ENCODE data around the gene PRR35.
A peak's percentile ranks its signal among the peaks of the same experiment; 100 is the strongest.

Gene PRR35

GRCh38 chr16:582218-582613 is 22.0 kb downstream of the PRR35 start:
- no peak for DNase-seq

GRCh38 chr16:582614-583331 is 22.6 kb downstream of the PRR35 start:
- DNase-seq, result no peak

GRCh38 chr16:583470-583814 is 23.2 kb downstream of the PRR35 start:
- no peak for DNase-seq

- no peak for DNase-seq
Measured at GRCh38 chr16:583815-584591, 23.8 kb downstream of the PRR35 start.

- DNase-seq, result no peak
Measured at GRCh38 chr16:585351-585750, 25.2 kb downstream of the PRR35 start.

- DNase-seq, result no peak
Measured at GRCh38 chr16:586047-586644, 26.0 kb downstream of the PRR35 start.

GRCh38 chr16:586645-587590 is 26.7 kb downstream of the PRR35 start:
- no peak for DNase-seq

- DNase-seq, result peak; percentile 37
Measured at GRCh38 chr16:588639-588888, 28.4 kb downstream of the PRR35 start.

GRCh38 chr16:588889-589657 is 28.9 kb downstream of the PRR35 start:
- peak; percentile 94 for DNase-seq

GRCh38 chr16:589658-590187 is 29.5 kb downstream of the PRR35 start, which contains the start of gene RAB40C:
Gene RAB40C (plus strand): TSS chr16:590066. CDS start chr16:590292, 226 bp downstream.
- DNase-seq, result peak; percentile 98

- no peak for DNase-seq
Measured at GRCh38 chr16:590188-590814, 30.1 kb downstream of the PRR35 start.

- no peak for DNase-seq
Measured at GRCh38 chr16:590815-591200, 30.6 kb downstream of the PRR35 start.

GRCh38 chr16:591231-591630 is 31.0 kb downstream of the PRR35 start:
- DNase-seq, result no peak

- no peak for DNase-seq
Measured at GRCh38 chr16:591892-592517, 31.8 kb downstream of the PRR35 start.

GRCh38 chr16:592518-593306 is 32.5 kb downstream of the PRR35 start:
- DNase-seq, result no peak

- no peak for DNase-seq
Measured at GRCh38 chr16:593406-593805, 33.2 kb downstream of the PRR35 start.

GRCh38 chr16:593807-594206 is 33.6 kb downstream of the PRR35 start:
- no peak for DNase-seq

- no peak for DNase-seq
Measured at GRCh38 chr16:595094-595528, 34.9 kb downstream of the PRR35 start.

GRCh38 chr16:595942-596735 is 35.9 kb downstream of the PRR35 start:
- DNase-seq, result no peak

GRCh38 chr16:596736-597060 is 36.5 kb downstream of the PRR35 start:
- no peak for DNase-seq
